ENCODE measurements around the gene BCL2L11.
A peak's percentile ranks its signal among the peaks of the same experiment; 100 is the strongest.

DNA sequence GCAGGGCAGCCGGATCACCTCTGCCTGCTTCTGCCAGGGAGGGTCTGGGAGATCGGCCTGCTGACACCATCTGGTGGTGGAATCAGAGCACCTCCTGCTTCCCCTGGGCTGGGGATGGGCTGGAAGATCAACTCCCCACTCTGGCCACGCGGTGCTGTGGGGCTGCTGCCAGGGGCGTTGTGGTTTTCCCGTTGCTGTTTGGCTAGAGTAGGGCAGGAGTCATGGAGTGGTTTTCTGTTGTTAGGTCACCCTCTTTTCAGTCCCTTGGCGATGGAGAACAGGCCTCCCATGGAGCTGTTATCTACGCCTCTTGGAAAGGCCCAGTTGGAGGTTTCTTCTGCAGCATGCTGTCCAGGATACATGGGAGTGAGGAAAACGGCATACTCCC, 15.2 kb downstream of the BCL2L11 start:
- TF ChIP-seq EP300 (IDR thresholded peaks at IDR 0.05) (no peak), POLR2AphosphoS5 (IDR thresholded peaks at IDR 0.05) (no peak), POLR2A (IDR thresholded peaks at IDR 0.05) (no peak), CTCF (IDR thresholded peaks at IDR 0.05) (peak in 2 of 6 experiments; percentile 11 to 12)
